Endothelial cell (in vitro differentiated cells): Measurements from ENCODE around the gene RTN4. TPM values are rescaled to one million over a fixed set of nuclear protein-coding genes. Genes with fewer than 3 reads are reported as not detected.

Source experiments
- DNase-seq: peaks from one replicate; pipeline ENCODE4 v3.0.0; 2021; ENCODE audit warnings: low spot score
- H3K27ac Mint-ChIP-seq: one replicate; pipeline ENCODE4 v1.8.0; 2021; ENCODE audit warnings: mixed read lengths, inconsistent platforms; ENCODE audit not compliant: unreplicated experiment
- H3K27me3 Mint-ChIP-seq: one replicate; pipeline ENCODE4 v1.8.0; 2021; ENCODE audit warnings: mild to moderate bottlenecking, moderate library complexity, mixed read lengths, inconsistent platforms; ENCODE audit not compliant: unreplicated experiment
- H3K36me3 Mint-ChIP-seq: one replicate; pipeline ENCODE4 v1.8.0; 2021; ENCODE audit warnings: mild to moderate bottlenecking, low read depth, mixed read lengths, inconsistent platforms; ENCODE audit not compliant: unreplicated experiment
- H3K4me1 Mint-ChIP-seq: one replicate; pipeline ENCODE4 v1.8.0; 2021; ENCODE audit warnings: mild to moderate bottlenecking, mixed read lengths, inconsistent platforms; ENCODE audit not compliant: unreplicated experiment
- H3K4me3 Mint-ChIP-seq: one replicate; pipeline ENCODE4 v1.8.0; 2021; ENCODE audit warnings: mild to moderate bottlenecking, mixed read lengths, inconsistent platforms; ENCODE audit not compliant: unreplicated experiment
- H3K9me3 Mint-ChIP-seq: one replicate; pipeline ENCODE4 v1.8.0; 2021; ENCODE audit warnings: mixed read lengths, inconsistent platforms; ENCODE audit not compliant: unreplicated experiment
- CTCF ChIP-seq: fragments of 200-600 bp; sonication (generic); IDR thresholded peaks from one replicate; pipeline ENCODE4 v1.5.0; 2021; ENCODE audit warnings: antibody characterized with exemption; ENCODE audit not compliant: unreplicated experiment
- total RNA-seq: library from RNA; stranded (reverse); fragmentation: NEBNext Ultra II Directional; extraction: Animal tissue kit (Norgen Biotek cat#: 25700); gene quantifications from one replicate; pipeline ENCODE4 v1.2.1, GENCODE V29; 2021; ENCODE audit not compliant: unreplicated experiment

The RTN4 gene
- total RNA-seq, 1 donor from 2014 or later = 264 TPM

GRCh38 chr2:55014962-55015939 is 35.0 kb downstream of the RTN4 start:
- no peaks in the 10 kb centered on the region for H3K9me3 Mint-ChIP-seq
- peaks cover 57% of the 10 kb centered on the region for H3K4me1 Mint-ChIP-seq
- no peak overlapping the region for H3K4me3 Mint-ChIP-seq
- peak overlapping the region; percentile 72 for H3K27ac Mint-ChIP-seq
- H3K27me3 Mint-ChIP-seq = peaks cover 2% of the 10 kb centered on the region
- TF ChIP-seq CTCF = peak; percentile 32
- peaks cover 4% of the 10 kb centered on the region for H3K36me3 Mint-ChIP-seq
- peak; percentile 32 for DNase-seq

- Mint-ChIP-seq H3K4me1 (peaks cover 50% of the 10 kb centered on the region), H3K27me3 (peaks cover 2% of the 10 kb centered on the region), H3K9me3 (no peaks in the 10 kb centered on the region), H3K27ac (no peak overlapping the region), H3K36me3 (no peaks in the 10 kb centered on the region), H3K4me3 (no peak overlapping the region)
- TF ChIP-seq CTCF = no peak
- DNase-seq = no peak
Observed at GRCh38 chr2:55013936-55014335, 36.3 kb downstream of the RTN4 start.

GRCh38 chr2:55012672-55013484 is 37.4 kb downstream of the RTN4 start:
- H3K27ac Mint-ChIP-seq = no peak overlapping the region
- DNase-seq = no peak
- peaks cover 2% of the 10 kb centered on the region for H3K27me3 Mint-ChIP-seq
- no peak for TF ChIP-seq CTCF
- H3K9me3 Mint-ChIP-seq = no peaks in the 10 kb centered on the region
- no peak overlapping the region for H3K4me3 Mint-ChIP-seq
- H3K36me3 Mint-ChIP-seq = no peaks in the 10 kb centered on the region
- peaks cover 43% of the 10 kb centered on the region for H3K4me1 Mint-ChIP-seq

- DNase-seq = no peak
- peak overlapping the region; percentile 32 for H3K27ac Mint-ChIP-seq
- H3K36me3 Mint-ChIP-seq = no peaks in the 10 kb centered on the region
- no peak overlapping the region for H3K4me3 Mint-ChIP-seq
- H3K27me3 Mint-ChIP-seq = peaks cover 3% of the 10 kb centered on the region
- H3K9me3 Mint-ChIP-seq = no peaks in the 10 kb centered on the region
- TF ChIP-seq CTCF = no peak
- H3K4me1 Mint-ChIP-seq = peaks cover 47% of the 10 kb centered on the region
Observed at GRCh38 chr2:55011831-55012671, 38.2 kb downstream of the RTN4 start.
